ENCODE data around the gene S100A4.

GRCh38 chr1:153539395-153540093 is 6.1 kb downstream of the S100A4 start:
- TF ChIP-seq CTCF (IDR thresholded peaks at IDR 0.05) (no peak), POLR2A (IDR thresholded peaks at IDR 0.05) (no peak)
